ENCODE data around the gene ATXN2. TPM values are rescaled to one million over a fixed set of nuclear protein-coding genes. Genes with fewer than 3 reads are reported as not detected.
A peak's percentile ranks its signal among the peaks of the same experiment; 100 is the strongest.
"Not testable (repeated sequence)": the region's sequence is repeated elsewhere in the genome, so short reads cannot be mapped to it uniquely, and the experiment has no call there.

ATXN2 gene
- total and polyA plus RNA-seq, 8 donors = 12.9 to 28.2 (median 19.4) TPM

DNA sequence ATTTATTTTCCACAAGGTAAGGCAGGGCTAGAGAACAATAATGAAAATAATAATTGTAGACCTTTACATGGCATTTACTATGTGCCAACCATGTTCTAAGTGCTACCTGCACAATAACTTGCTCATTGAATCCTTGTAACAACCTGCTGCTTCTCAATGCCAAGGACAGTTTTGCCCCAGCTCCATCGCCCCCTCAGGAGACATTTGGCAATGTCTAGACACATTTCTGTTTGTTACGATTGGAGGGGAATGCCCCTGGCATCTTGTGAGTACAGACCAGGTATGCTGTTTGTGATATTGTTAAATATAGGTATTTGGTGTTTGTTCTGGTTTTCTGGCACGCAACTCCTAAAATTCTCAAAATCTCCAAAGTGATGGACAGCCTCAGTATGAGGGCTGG, 8.1 kb upstream of the ATXN2 start:
- 48 to 55% methylated on average over 3 of the region's 3 CpGs for WGBS, 2 donors
- TF ChIP-seq, protein P1, sequence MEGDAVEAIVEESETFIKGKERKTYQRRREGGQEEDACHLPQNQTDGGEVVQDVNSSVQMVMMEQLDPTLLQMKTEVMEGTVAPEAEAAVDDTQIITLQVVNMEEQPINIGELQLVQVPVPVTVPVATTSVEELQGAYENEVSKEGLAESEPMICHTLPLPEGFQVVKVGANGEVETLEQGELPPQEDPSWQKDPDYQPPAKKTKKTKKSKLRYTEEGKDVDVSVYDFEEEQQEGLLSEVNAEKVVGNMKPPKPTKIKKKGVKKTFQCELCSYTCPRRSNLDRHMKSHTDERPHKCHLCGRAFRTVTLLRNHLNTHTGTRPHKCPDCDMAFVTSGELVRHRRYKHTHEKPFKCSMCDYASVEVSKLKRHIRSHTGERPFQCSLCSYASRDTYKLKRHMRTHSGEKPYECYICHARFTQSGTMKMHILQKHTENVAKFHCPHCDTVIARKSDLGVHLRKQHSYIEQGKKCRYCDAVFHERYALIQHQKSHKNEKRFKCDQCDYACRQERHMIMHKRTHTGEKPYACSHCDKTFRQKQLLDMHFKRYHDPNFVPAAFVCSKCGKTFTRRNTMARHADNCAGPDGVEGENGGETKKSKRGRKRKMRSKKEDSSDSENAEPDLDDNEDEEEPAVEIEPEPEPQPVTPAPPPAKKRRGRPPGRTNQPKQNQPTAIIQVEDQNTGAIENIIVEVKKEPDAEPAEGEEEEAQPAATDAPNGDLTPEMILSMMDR (IDR thresholded peaks at IDR 0.05) = no peak
- H3K9me3 ChIP-seq = no peaks in the 10 kb centered on the region
- FAIRE-seq (no peak), ATAC-seq (no peak), DNase-seq (no peak)
- H3K27me3 ChIP-seq = no peaks in the 10 kb centered on the region
- H3K27ac ChIP-seq = no peak overlapping the region
- H3K4me1 ChIP-seq = no peaks in the 10 kb centered on the region
- intact Hi-C loops (cut with DNase I) = no loop called here
- H3K36me3 ChIP-seq = no peaks in the 10 kb centered on the region
- H3K4me3 ChIP-seq = no peak overlapping the region

DNA sequence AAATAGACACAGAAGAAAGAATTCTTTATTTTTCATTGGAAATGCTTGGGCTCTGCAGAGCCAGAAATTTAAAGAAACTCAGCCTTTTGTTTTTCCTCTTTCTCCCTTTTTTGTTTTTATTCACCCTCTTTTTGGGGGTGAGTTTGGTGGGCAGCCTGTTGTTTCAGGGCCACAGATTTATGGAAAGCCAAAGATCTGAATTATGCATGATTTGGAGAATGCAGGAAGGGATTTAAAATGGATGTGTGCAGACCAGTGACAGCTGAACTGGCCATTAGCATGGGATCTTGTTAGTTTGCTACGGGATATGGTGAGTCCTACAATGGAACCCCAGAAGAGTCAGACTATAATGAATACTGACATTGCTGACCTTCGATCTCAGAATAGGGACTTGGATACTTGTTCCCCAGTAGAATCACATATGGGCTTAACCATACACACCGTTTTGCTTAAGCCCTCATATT, 7.7 kb upstream of the ATXN2 start:
- Histone ChIP-seq H3K4me1 (no peaks in the 10 kb centered on the region), H3K27ac (no peak overlapping the region), H3K36me3 (no peaks in the 10 kb centered on the region), H3K27me3 (no peaks in the 10 kb centered on the region), H3K9me3 (no peaks in the 10 kb centered on the region), H3K4me3 (no peak overlapping the region)
- intact Hi-C loops (cut with DNase I) = no loop called here
- FAIRE-seq (no peak), DNase-seq (no peak), ATAC-seq (no peak)
- TF ChIP-seq, protein P1 (IDR thresholded peaks at IDR 0.05) = no peak
- 64 to 67% methylated on average over 3 of the region's 3 CpGs for WGBS, 2 donors

DNA sequence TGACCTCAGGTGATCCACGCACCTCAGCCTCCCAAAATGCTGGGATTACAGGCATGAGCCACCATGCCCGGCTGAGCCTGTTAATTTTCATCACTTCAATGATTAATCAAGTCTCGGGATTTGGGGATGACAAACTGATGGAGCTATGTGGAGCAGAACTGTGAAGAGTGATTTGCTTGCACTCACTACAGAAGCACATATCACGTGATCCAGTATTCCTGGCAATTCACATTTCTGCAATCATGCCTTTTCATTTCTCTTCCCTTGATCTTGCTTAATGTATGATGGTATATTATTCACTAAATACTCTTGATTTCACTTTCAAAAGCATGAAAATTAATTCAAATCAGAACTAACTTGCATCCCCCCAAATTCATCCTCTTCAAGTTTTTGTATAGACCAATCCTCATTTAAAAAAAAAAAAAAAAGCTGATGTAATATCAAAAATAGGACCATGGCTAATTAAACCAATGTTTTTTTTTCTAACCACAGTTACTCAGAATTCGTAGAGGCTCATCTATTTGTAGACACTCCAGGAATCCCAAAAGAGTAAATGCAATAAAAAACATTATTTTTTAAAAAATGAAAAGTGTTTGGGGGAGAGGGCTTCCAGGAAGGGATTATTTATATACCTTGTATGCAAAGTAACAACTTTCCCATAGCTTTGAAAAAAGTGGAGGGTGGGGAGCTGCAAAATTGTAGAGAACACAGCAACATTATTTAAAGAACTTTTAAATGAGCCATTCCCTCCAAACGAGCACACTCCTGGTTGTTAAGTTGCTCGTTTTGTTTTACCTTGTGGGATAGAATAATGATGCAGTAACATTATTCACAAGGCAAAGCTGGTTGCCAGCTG, 7.0 kb upstream of the ATXN2 start:
- no peak overlapping the region for H3K27ac ChIP-seq
- 70 to 78% methylated on average over 7 of the region's 7 CpGs for WGBS, 2 donors
- no peaks in the 10 kb centered on the region for H3K36me3 ChIP-seq
- no peaks in the 10 kb centered on the region for H3K9me3 ChIP-seq
- FAIRE-seq (no peak), DNase-seq (no peak), ATAC-seq (no peak)
- no peaks in the 10 kb centered on the region for H3K4me1 ChIP-seq
- intact Hi-C loops (cut with DNase I) = no loop called here
- H3K4me3 ChIP-seq = no peak overlapping the region
- no peaks in the 10 kb centered on the region for H3K27me3 ChIP-seq
- TF ChIP-seq, protein P1 (IDR thresholded peaks at IDR 0.05) = no peak

DNA sequence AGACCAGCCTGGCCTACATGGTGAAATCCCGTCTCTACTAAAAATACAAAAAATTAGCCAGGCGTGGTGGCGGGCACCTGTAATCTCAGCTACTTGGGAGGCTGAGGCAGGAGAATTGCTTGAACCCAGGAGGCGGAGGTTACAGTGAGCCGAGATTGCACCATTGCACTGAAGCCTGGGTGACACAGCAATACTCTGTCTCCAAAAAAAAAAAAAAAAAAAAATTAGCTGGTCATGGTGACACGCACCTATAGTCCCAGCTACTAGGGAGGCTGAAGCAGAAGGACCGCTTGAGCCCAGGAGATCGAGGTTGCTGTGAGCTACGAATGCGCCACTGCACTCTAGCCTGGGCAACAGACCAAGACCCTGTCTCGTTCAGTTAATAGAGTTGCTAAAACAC, 3.7 kb upstream of the ATXN2 start:
- H3K27ac ChIP-seq; H3K4me3 ChIP-seq; intact Hi-C loops (cut with DNase I); H3K27me3 ChIP-seq; DNase-seq; H3K4me1 ChIP-seq; ATAC-seq; FAIRE-seq; H3K36me3 ChIP-seq; H3K9me3 ChIP-seq: not testable (repeated sequence)
- 94% methylated on average over 11 of the region's 11 CpGs for WGBS, 2 donors

DNA sequence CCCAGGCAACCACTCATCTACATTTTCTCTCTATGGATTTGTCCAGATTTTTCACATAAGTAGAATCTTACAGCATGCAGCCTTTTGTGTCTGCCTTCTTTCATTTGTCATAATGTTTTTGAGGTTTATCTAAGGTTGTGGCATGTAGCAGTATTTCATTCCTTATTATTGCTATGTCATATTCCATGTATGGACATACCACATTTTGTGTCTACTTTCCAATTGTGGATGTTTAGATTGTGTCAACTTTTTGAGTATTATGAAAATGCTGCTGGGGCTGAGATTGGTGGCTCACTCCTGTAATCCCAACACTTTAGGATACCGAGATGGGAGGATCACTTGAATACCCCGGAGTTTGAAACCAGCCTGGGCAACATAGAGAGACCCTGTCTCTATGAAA, 3.2 kb upstream of the ATXN2 start:
- TF ChIP-seq, protein P1 (IDR thresholded peaks at IDR 0.05) = no peak
- FAIRE-seq (no peak), DNase-seq (no peak), ATAC-seq (no peak)
- Histone ChIP-seq H3K4me3 (no peak overlapping the region), H3K27me3 (no peaks in the 10 kb centered on the region), H3K36me3 (no peaks in the 10 kb centered on the region), H3K4me1 (peaks cover 0 to 8% (median 0%) of the 10 kb centered on the region in 3 donors), H3K27ac (no peak overlapping the region), H3K9me3 (no peaks in the 10 kb centered on the region)
- intact Hi-C loops (cut with DNase I) = no loop called here
- WGBS, 2 donors = 95 to 100% methylated on average over 2 of the region's 2 CpGs

DNA sequence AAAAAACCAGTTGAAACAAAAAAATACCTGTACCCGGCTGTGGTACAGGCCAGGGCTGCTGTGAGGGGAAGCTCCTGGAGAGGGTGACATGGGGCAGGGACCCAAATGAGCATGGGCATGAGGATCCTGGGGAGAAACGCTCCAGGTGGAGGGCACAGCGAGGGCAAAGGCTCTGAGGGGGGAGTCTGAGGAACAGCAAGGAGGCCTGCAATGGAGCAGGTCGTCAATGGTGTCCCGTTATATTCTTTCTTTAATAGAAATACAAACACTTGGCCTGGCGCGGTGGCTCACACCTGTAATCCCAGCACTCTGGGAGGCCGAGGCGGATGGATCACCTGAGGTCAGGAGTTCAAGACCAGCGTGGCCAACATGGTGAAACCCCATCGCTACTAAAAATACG, 1.9 kb upstream of the ATXN2 start:
- FAIRE-seq; H3K4me3 ChIP-seq; H3K27ac ChIP-seq; H3K36me3 ChIP-seq; intact Hi-C loops (cut with DNase I); H3K9me3 ChIP-seq; ATAC-seq; H3K27me3 ChIP-seq: not testable (repeated sequence)
- H3K4me1 ChIP-seq = peaks cover 7 to 15% (median 9%) of the 10 kb centered on the region in 3 donors
- whole genome bisulfite sequencing, 2 donors = 91 to 96% methylated on average over 12 of the region's 12 CpGs
- DNase-seq = peak in 1 of 6 donors; percentile 28
